ENCODE measurements around the gene ZCRB1.

Gene ZCRB1

GRCh38 chr12:42299392-42300308 is 26.2 kb downstream of the ZCRB1 start:
- H3K27me3 ChIP-seq (ENCODE audit: insufficient read depth, low read length), result no peaks in the 10 kb centered on the region
- TF ChIP-seq EZH2 (IDR thresholded peaks at IDR 0.05; ENCODE audit: borderline replicate concordance, low read length), result no peak
- TF ChIP-seq, protein P1, sequence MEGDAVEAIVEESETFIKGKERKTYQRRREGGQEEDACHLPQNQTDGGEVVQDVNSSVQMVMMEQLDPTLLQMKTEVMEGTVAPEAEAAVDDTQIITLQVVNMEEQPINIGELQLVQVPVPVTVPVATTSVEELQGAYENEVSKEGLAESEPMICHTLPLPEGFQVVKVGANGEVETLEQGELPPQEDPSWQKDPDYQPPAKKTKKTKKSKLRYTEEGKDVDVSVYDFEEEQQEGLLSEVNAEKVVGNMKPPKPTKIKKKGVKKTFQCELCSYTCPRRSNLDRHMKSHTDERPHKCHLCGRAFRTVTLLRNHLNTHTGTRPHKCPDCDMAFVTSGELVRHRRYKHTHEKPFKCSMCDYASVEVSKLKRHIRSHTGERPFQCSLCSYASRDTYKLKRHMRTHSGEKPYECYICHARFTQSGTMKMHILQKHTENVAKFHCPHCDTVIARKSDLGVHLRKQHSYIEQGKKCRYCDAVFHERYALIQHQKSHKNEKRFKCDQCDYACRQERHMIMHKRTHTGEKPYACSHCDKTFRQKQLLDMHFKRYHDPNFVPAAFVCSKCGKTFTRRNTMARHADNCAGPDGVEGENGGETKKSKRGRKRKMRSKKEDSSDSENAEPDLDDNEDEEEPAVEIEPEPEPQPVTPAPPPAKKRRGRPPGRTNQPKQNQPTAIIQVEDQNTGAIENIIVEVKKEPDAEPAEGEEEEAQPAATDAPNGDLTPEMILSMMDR (IDR thresholded peaks at IDR 0.05; ENCODE audit: low read length), result no peak
- H3K36me3 ChIP-seq (ENCODE audit: insufficient read depth, low read length), result no peaks in the 10 kb centered on the region
- H4K20me1 ChIP-seq (ENCODE audit: insufficient read depth, low read length), result no peaks in the 10 kb centered on the region
- no peaks in the 10 kb centered on the region for H3K4me1 ChIP-seq (ENCODE audit: insufficient read depth, low read length, severe bottlenecking)
- H3K9me3 ChIP-seq (ENCODE audit: low read length), result peaks cover 2% of the 10 kb centered on the region; the same call in 1 of the 2 replicates
- no peaks in the 10 kb centered on the region for H3F3A ChIP-seq (ENCODE audit: insufficient read depth, low read length)
- no peak overlapping the region for H3K9ac ChIP-seq (ENCODE audit: low read length)
- H3K4me2 ChIP-seq (ENCODE audit: low read length), result no peak overlapping the region; the same call in 1 of the 2 replicates
- H3K27ac ChIP-seq (ENCODE audit: low read depth, low read length, poor library complexity, severe bottlenecking), result no peak overlapping the region
- H3K9me2 ChIP-seq (ENCODE audit: low read depth, low read length), result no peaks in the 10 kb centered on the region
- H2AFZ ChIP-seq (ENCODE audit: low read length), result no peak overlapping the region
- no peak overlapping the region for H3K4me3 ChIP-seq (ENCODE audit: low read depth, low read length, poor library complexity, severe bottlenecking)
- H3K79me2 ChIP-seq (ENCODE audit: insufficient read depth, low read length), result no peaks in the 10 kb centered on the region

- H2AFZ ChIP-seq (ENCODE audit: low read length), result no peak overlapping the region
- TF ChIP-seq, protein P1 (IDR thresholded peaks at IDR 0.05; ENCODE audit: low read length), result no peak
- TF ChIP-seq EZH2 (IDR thresholded peaks at IDR 0.05; ENCODE audit: borderline replicate concordance, low read length), result no peak
- no peaks in the 10 kb centered on the region for H4K20me1 ChIP-seq (ENCODE audit: insufficient read depth, low read length)
- no peak overlapping the region for H3K27ac ChIP-seq (ENCODE audit: low read depth, low read length, poor library complexity, severe bottlenecking)
- H3K4me1 ChIP-seq (ENCODE audit: insufficient read depth, low read length, severe bottlenecking), result no peaks in the 10 kb centered on the region
- H3F3A ChIP-seq (ENCODE audit: insufficient read depth, low read length), result no peaks in the 10 kb centered on the region
- no peak overlapping the region for H3K4me3 ChIP-seq (ENCODE audit: low read depth, low read length, poor library complexity, severe bottlenecking)
- peaks cover 2% of the 10 kb centered on the region; the same call in 1 of the 2 replicates for H3K9me3 ChIP-seq (ENCODE audit: low read length)
- no peak overlapping the region for H3K9ac ChIP-seq (ENCODE audit: low read length)
- H3K79me2 ChIP-seq (ENCODE audit: insufficient read depth, low read length), result no peaks in the 10 kb centered on the region
- no peak overlapping the region for H3K4me2 ChIP-seq (ENCODE audit: low read length)
- no peaks in the 10 kb centered on the region for H3K36me3 ChIP-seq (ENCODE audit: insufficient read depth, low read length)
- no peaks in the 10 kb centered on the region for H3K9me2 ChIP-seq (ENCODE audit: low read depth, low read length)
- no peaks in the 10 kb centered on the region for H3K27me3 ChIP-seq (ENCODE audit: insufficient read depth, low read length)
Observed at GRCh38 chr12:42298887-42299286, 27.0 kb downstream of the ZCRB1 start.

DNA sequence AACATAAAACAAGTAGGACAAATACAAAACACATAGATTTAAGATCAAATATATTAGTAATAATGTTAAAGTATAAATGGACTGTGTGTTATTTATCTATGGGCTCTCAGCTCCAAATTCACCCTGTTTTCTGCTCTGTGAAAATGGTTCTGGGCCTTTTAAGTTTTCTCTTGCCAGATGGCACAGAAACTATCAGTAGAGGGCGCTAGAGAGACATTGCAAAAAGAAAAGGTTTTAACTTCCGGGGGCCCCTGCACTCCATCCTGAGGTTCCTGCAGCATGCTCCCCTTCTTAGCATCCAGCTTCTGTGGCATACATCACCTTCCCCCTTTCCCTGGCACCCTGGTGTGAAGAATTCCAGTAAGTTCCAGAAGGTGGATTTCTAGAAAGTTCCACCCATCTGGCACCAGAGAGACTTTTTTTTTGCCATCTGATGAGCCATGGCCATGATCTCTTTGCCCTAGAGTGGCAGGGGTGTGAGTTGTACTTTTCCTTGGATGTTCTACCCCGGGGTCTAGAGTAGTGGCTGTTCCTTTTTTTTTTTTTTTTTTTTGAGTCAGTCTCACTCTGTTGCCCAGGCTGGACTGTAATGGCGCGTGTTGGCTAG is 29.3 kb downstream of the ZCRB1 start:
- Histone ChIP-seq H3K27ac (ENCODE audit: low read depth, low read length, poor library complexity, severe bottlenecking) (no peak overlapping the region), H3K4me1 (ENCODE audit: insufficient read depth, low read length, severe bottlenecking) (no peaks in the 10 kb centered on the region), H4K20me1 (ENCODE audit: insufficient read depth, low read length) (no peaks in the 10 kb centered on the region), H3F3A (ENCODE audit: insufficient read depth, low read length) (no peaks in the 10 kb centered on the region), H3K9ac (ENCODE audit: low read length) (no peak overlapping the region), H3K36me3 (ENCODE audit: insufficient read depth, low read length) (no peaks in the 10 kb centered on the region), H3K9me2 (ENCODE audit: low read depth, low read length) (no peaks in the 10 kb centered on the region), H3K27me3 (ENCODE audit: insufficient read depth, low read length) (no peaks in the 10 kb centered on the region), H3K79me2 (ENCODE audit: insufficient read depth, low read length) (no peaks in the 10 kb centered on the region), H3K4me3 (ENCODE audit: low read depth, low read length, poor library complexity, severe bottlenecking) (no peak overlapping the region), H3K4me2 (ENCODE audit: low read length) (no peak overlapping the region), H2AFZ (ENCODE audit: low read length) (no peak overlapping the region), H3K9me3 (ENCODE audit: low read length) (peaks cover 2% of the 10 kb centered on the region; the same call in 1 of the 2 replicates)
- TF ChIP-seq, protein P1 (IDR thresholded peaks at IDR 0.05; ENCODE audit: low read length), result peak; percentile 46
- TF ChIP-seq EZH2 (IDR thresholded peaks at IDR 0.05; ENCODE audit: borderline replicate concordance, low read length), result no peak
